HG02610 (cell line): ENCODE measurements around the gene DHDH.

Source experiments
- ATAC-seq: cut with Tn5 transposase; IDR thresholded peaks from one replicate; pipeline ENCODE4 v1.9.1; 2021; ENCODE audit warnings: mild to moderate bottlenecking, moderate library complexity; ENCODE audit not compliant: unreplicated experiment

The DHDH gene

DNA sequence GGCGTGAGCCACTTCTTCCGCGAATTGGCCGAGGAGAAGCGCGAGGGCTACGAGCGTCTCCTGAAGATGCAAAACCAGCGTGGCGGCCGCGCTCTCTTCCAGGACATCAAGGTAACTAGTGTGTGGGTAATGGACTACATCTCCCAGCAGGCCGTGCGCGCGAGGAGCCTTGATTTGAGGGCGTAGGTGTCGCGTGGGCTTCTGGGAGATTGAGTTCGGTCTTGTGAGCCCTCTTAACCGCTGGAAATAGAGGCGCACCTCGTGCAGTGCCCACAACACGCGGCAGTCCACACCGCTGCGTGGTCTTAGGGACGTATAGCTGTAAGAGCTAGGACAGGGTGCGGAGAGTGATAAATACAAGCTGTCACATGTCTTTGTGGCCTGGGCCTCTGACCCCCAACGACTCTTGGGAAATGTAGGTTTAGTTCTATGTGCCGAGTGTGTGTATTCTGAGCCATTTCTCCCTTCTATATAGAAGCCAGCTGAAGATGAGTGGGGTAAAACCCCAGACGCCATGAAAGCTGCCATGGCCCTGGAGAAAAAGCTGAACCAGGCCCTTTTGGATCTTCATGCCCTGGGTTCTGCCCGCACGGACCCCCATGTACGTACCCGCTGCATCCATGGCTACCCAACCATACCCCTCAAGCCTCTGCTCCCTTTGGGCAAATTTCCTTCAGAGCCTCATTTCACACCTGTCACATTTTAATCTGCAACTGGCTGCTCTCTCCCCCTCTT, 32.5 kb downstream of the DHDH start:
- ATAC-seq: peak; percentile 23

DNA sequence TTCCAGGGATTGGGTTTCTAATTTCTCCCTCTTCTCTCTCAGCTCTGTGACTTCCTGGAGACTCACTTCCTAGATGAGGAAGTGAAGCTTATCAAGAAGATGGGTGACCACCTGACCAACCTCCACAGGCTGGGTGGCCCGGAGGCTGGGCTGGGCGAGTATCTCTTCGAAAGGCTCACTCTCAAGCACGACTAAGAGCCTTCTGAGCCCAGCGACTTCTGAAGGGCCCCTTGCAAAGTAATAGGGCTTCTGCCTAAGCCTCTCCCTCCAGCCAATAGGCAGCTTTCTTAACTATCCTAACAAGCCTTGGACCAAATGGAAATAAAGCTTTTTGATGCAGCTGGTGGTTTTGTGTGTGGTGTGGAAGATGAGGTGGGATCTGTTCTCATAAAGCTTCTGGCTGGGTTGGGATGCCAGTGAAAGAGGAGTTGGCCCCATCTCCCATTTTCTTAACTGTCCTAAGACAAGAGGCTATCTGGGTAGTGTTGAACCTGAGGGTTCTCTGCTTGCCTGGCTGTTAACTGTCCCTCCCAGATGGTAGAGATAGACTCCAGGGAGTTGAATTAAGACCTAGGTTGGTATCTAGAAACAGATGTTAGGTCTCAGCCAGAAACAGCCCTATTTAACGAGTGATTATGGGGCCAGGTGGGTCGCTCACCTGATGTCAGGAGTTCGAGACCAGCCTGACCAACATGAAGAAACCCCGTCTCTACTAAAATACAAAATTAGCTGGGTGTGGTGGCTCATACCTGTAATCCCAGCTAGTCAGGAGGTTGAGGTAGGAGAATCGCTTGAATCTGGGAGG, 33.2 kb downstream of the DHDH start:
- no peak for ATAC-seq

- ATAC-seq: no peak
Observed at GRCh38 chr19:48967346-48968178, 34.1 kb downstream of the DHDH start.

DNA sequence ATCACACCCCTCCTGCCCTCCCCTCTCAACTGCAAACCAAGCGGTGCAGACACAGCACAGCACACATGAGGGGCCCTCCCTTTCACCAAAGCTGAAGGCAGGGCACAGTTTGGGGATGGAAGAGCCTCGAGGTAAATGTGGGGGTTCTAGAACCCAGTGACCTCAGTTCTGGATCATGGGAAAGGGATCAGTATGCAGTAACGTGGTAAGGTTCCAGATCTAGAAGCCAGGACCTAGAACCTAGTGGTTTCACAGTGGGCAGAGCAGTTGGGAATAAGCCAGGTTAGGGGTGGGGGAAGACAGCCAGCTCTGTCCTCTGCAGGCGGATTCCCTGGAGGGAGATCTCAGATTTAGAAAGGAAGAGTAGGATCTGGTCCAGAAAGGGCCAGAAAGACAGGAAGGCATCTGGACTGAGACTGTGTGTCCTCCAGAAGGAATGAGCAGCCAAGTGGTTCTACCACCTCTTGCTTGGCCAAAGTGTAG, 34.7 kb downstream of the DHDH start:
- no peak for ATAC-seq

DNA sequence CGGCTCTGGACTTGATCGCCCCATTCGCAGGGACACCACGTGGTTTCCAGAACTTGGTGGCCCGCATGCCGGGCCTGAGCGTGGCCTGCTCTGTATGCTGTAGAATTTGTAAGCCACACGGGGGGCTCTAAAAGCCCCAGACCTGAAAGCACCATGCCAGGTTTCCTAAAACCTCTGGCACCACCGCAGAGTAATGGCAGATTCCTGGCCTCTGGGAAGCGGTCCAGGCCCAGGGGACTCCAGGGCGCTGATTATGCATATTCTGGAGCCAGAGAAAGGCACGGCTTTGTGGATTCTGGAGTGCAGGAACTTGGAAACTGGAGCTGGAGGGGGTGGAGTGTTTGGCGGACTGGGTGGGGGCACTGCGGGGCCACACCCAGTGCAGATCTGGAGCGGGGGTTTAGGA, 35.3 kb downstream of the DHDH start:
- no peak for ATAC-seq

DNA sequence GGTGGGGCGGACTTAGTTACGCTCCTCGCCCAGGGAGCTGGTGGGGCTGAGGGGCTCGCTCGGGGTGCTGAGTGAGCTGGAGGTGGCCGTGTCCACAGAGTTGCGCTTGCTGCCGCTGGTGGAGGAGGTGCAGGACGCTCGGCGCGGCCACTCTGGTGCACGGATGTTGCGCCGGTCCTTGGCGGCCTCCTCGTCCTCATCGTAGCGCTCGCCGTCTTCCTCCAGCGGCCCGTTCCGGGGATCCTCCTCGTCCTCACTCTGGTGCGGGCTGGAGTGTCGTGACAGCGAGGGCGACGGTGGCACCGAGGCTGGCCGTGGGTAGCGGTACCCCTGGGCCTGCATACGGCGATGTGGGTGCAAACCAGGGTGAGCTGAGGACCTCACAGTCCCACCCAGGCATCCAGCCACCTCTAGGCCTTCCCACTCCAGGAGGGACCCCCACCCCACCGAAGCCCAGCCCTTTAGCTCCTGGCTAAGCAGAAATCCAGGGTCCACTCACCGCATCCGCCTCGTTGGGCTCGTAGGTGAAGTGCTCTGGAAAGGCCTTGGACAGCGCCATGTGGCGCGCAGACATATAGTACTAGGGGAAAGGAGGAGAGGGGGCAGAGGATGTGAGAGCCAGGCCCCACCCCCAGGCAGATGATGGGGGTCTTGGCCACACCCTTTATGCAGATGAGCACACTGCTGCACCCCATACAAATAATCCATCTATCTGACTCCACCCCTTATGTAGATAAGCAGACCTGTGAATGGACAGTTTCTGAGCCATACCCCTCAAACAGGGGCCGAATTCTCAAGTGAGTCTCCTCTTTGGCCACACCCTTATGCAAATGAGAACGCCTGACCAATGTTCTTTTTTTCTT, 36.0 kb downstream of the DHDH start:
- no peak for ATAC-seq

- ATAC-seq: no peak
Observed at GRCh38 chr19:48970139-48970766, 36.8 kb downstream of the DHDH start.

DNA sequence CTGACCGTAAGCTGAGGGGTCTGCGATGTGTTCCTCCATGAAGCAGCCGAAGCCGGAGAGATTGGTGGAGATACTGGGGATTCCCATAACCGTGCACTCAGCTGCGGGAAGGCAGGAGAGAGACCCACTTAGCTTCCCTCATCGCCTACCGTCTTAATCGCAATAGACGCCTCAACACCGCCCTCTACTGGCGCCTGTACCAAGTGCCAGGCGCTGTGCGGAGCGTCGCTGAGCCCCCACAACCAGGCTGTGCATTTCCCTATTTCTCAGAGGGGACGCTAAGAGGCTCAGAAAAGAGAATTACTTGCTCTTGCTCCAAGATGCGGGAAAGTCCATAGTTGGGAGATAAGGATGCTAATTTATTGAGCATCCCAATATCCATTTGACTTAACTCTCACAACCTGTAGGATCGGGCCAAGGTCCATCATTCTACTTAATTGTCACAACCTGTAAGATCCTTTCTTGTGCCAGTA, 37.5 kb downstream of the DHDH start:
- ATAC-seq: peak; percentile 48

GRCh38 chr19:48975947-48976847, 42.7 kb downstream of the DHDH start:
- no peak for ATAC-seq

DNA sequence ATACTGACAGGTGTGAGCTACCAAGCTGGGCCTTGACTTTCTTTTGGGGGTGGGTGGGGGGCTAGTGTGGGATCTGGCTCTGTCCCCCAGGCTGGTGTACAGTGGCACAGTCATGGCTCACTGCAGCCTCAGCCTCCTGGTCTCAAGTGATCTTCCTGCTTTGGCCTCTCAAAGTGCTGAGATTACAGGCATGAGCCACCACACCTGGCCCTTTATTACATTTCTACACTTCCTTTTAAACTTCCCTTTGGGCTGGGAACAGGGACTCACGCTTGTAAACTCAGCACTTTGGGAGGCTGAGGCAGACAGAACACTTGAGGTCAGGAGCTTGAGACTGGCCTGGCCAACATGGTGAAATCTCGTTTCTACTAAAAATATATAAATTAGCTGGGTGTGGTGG, 43.6 kb downstream of the DHDH start:
- no peak for ATAC-seq

DNA sequence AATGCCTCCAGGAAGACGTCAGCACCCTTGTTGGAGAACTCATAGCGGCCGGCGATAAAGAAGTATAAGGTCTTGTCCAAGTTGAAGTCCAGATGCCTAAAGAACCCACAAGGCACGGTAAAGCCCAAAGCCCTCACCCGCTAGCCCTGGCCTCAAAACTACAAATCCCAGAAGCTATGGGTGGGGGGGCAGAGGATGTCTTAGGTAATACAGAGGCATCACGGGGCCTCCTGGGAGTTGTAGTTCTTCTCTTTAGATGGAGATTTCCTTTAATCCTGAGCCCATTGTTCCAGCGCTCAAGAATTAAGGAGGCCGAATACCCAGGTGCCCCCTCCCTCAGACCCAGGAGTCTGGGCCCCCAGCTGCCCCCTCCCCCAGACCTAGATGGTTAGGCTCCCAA, 48.8 kb downstream of the DHDH start:
- ATAC-seq: no peak

DNA sequence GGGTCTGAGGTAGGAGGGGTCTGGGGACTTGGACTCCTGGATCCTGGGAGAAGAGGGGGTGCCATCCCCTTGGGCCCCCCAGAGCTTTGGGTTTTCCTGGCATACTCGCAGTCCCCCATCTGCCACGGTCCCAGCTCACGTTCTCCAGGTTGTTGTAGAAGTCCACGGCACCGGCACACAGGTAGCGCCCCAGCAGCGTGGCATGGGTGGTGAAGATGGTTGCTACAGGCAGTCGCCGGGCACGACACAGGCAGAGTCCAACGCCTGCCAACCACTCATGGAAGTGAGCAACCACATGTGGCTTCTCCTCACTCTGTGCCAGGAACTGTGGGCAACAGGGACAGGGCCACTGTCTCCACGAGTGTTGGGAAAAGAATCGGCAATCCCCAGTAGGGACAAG, 52.2 kb downstream of the DHDH start:
- no peak for ATAC-seq

DNA sequence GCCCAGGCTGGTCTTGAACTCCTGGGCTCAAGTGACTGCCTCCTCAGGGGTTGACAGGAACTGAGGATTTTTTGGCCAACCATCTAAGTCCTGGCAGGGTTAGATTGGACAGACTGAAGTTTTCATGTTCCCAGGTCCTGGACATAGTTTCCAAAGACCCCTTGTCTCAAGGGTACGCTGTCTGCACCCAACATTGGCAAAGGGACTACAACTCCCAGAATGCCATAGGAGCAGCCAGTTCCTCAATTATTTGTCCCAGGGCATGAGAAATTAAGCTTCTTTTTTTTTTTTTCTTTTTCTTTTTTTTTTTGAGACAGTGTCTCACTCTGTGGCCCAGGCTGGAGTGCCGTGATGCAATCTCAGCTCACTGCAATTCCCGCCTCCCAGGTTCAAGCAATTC, 52.7 kb downstream of the DHDH start:
- ATAC-seq: no peak

- ATAC-seq: no peak
Observed at GRCh38 chr19:48987323-48987722, 53.8 kb downstream of the DHDH start.

DNA sequence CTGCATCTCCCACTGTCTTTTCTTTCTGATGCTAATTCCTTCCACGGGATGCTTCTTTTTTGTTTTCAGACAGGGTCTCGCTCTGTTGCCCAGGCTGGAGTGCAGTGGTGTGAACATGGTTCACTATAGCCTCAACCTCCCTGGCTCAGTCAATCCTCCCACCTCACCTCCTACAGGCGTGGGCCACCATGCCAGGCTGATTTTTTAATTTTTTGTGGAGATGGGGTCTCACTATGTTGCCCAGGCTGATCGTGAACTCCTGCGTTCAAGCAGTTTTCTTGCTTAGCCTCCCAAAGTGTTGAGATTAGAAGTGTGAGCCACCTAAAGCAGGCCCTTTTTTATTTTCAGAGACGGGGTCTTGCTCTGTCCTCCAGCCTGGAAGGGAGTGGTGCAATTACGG, 54.8 kb downstream of the DHDH start:
- no peak for ATAC-seq

DNA sequence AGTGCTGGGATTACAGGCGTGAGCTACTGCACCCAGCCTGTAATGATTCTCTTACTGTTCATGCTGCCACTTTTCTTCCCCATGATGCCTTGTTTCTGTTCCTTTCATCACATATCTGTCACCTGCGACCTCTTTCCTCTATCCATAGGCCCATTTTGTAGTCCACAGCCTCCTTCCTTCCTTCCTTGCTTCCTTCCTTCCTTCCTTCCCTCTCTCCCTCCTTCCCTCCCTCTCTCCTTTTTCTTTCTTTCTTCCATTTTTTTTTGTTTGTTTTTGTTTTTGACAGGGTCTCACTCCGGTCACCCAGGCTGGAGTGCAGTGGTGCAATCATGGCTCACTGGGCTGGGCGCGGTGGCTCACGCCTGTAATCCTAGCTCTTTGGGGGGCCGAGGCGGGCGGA, 55.4 kb downstream of the DHDH start:
- no peak for ATAC-seq

DNA sequence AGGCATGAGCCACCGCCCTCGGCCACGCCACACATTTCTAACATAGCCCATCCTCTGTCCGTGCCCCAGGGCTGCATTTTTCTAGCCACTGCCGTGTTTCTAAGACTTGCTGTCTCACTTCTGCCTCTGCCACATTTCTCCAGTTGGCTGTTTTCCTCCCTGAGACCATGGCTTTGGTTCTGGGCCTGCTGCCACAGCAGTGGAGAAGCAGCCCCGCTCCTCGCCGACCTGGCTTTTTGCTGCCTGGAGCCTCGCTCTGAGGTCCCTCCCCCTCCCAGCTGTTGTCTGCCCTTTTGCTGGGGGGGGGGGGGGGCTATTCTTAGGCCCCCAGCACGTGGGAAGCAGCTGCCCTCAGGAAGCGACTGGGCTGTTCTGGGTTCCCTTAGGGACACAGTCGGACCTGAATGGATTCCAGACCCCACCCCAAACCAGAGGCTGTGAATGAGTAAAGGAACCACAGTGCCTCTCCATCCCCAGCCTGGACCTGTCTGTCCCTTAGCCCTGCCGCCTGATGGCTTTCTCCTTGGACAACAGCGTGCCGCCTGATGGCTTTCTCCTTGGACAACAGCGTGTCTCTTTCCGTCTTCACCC, 56.3 kb downstream of the DHDH start:
- no peak for ATAC-seq

GRCh38 chr19:48990400-48990799, 56.9 kb downstream of the DHDH start:
- no peak for ATAC-seq
